ENCODE results near the gene COQ4. TPM values are rescaled to one million over a fixed set of nuclear protein-coding genes. Genes with fewer than 3 reads are reported as not detected.

Gene COQ4
- total RNA-seq, 1 experiment from 2014 or later: 28.1 TPM

Other genes with a start within 250 kb of the COQ4 start
- 250 and 258 TPM in 2 replicates for gene PTGES2, start 195.1 kb upstream of the COQ4 start, total RNA-seq (2014; rRNA removed)
- 153 and 154 TPM in 2 replicates for gene LCN2, start 173.4 kb upstream of the COQ4 start, total RNA-seq (2014; rRNA removed)
- gene BBLN, start 162.6 kb upstream of the COQ4 start, total RNA-seq (2014; rRNA removed): 158 and 171 TPM in 2 replicates
- 46.1 and 67.7 TPM in 2 replicates for gene CIZ1, start 131.3 kb upstream of the COQ4 start, total RNA-seq (2014; rRNA removed)
- 24.1 and 36.4 TPM in 2 replicates for gene DNM1, start 119.5 kb upstream of the COQ4 start, total RNA-seq (2014; rRNA removed)
- 60.5 and 86.1 TPM in 2 replicates for gene GOLGA2, start 46.8 kb upstream of the COQ4 start, total RNA-seq (2014; rRNA removed)
- gene SWI5, start 46.6 kb upstream of the COQ4 start, total RNA-seq (2014; rRNA removed): 63.1 and 66.8 TPM in 2 replicates
- gene TRUB2, start 392 bp upstream of the COQ4 start, total RNA-seq (2014; rRNA removed): 24.9 and 32.2 TPM in 2 replicates
- gene SLC27A4, start 17.7 kb downstream of the COQ4 start, total RNA-seq (2014; rRNA removed): 39.1 and 41.1 TPM in 2 replicates
- gene URM1, start 48.5 kb downstream of the COQ4 start, total RNA-seq (2014; rRNA removed): 29.1 and 35.7 TPM in 2 replicates
- 19.1 and 23.1 TPM in 2 replicates for gene CERCAM, start 98.0 kb downstream of the COQ4 start, total RNA-seq (2014; rRNA removed)
- gene ODF2, start 133.2 kb downstream of the COQ4 start, total RNA-seq (2014; rRNA removed): 31.2 and 35.0 TPM in 2 replicates
- 27.0 and 39.0 TPM in 2 replicates for gene GLE1, start 181.9 kb downstream of the COQ4 start, total RNA-seq (2014; rRNA removed)
- 221 and 251 TPM in 2 replicates for gene SPTAN1, start 229.7 kb downstream of the COQ4 start, total RNA-seq (2014; rRNA removed)

Data from PC-3 (cell line).